Hepatocyte (in vitro differentiated cells): ENCODE results near the gene TRIM44.

ENCODE experiments used
- EZH2 ChIP-seq: fragments of 200-600 bp; sonication (generic); IDR thresholded peaks from 2 replicates; pipeline ENCODE4 v1.6.1; 2016; ENCODE audit warnings: antibody characterized with exemption, mild to moderate bottlenecking, borderline replicate concordance
- TF ChIP-seq, protein P1 (sequence below): fragments of 200-600 bp; sonication (generic); IDR thresholded peaks from 2 replicates; pipeline ENCODE4 v1.5.1; 2016; ENCODE audit warnings: antibody characterized with exemption, mild to moderate bottlenecking; ENCODE audit not compliant: poor library complexity

DNA sequence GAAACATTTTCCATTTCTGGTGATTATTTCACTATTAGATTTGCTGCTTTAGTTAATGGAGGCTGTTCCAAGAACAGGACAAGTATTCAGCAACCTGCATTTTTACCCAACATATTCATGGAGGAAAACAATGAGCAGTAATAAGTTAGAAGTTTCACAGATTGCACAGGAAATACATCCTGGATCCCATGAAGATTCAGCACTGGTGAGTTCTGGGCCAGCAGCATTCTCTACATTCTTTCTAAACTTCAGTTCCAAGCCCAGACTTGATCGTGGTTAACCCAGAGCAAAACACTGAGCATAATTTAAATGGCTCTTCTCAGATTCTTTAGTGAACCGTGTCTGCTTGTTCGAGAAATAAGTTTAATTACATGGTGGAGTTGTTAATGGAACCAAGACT is 40.5 kb upstream of the TRIM44 start:
- TF ChIP-seq, protein P1, sequence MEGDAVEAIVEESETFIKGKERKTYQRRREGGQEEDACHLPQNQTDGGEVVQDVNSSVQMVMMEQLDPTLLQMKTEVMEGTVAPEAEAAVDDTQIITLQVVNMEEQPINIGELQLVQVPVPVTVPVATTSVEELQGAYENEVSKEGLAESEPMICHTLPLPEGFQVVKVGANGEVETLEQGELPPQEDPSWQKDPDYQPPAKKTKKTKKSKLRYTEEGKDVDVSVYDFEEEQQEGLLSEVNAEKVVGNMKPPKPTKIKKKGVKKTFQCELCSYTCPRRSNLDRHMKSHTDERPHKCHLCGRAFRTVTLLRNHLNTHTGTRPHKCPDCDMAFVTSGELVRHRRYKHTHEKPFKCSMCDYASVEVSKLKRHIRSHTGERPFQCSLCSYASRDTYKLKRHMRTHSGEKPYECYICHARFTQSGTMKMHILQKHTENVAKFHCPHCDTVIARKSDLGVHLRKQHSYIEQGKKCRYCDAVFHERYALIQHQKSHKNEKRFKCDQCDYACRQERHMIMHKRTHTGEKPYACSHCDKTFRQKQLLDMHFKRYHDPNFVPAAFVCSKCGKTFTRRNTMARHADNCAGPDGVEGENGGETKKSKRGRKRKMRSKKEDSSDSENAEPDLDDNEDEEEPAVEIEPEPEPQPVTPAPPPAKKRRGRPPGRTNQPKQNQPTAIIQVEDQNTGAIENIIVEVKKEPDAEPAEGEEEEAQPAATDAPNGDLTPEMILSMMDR = no peak
- no peak for TF ChIP-seq EZH2
